DMS53 treated with DMSO at 0.1 percent for 48 hours (cell line): ENCODE measurements around the gene CASP2.
A peak's percentile ranks its signal among the peaks of the same experiment; 100 is the strongest.
"Not testable (repeated sequence)": the region's sequence is repeated elsewhere in the genome, so short reads cannot be mapped to it uniquely, and the experiment has no call there.

ENCODE experiments used
- DNase-seq: peaks from one replicate; lab custom pipeline; 2025; ENCODE audit not compliant: unreplicated experiment; lab: John Stamatoyannopoulos, UW

CASP2 gene

GRCh38 chr7:143289888-143290287 is 1.7 kb downstream of the CASP2 start:
- DNase-seq = not testable (repeated sequence)

DNA sequence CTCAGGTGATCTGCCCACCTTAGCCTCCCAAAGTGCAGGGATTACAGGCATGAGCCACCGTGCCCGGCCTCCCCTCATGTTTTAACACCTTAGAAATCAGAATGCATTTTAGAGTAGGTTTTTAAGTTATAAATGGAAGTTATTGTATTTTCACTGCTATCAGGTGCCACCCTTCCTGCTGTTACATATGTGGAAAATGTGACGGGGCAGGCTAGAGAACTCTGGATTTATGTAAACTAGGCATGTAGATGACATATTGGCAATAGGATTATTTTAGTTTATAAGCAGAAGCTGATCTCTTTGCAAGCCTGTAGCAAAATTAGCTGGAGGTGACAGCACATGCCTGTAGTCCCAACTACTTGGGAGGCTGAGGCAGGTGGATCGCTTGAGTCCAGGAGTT is 2.1 kb downstream of the CASP2 start:
- DNase-seq = no peak

GRCh38 chr7:143292876-143293275 is 4.7 kb downstream of the CASP2 start:
- DNase-seq = no peak

GRCh38 chr7:143295870-143296269 is 7.7 kb downstream of the CASP2 start:
- no peak for DNase-seq

GRCh38 chr7:143296686-143297085 is 8.5 kb downstream of the CASP2 start:
- DNase-seq = no peak

DNA sequence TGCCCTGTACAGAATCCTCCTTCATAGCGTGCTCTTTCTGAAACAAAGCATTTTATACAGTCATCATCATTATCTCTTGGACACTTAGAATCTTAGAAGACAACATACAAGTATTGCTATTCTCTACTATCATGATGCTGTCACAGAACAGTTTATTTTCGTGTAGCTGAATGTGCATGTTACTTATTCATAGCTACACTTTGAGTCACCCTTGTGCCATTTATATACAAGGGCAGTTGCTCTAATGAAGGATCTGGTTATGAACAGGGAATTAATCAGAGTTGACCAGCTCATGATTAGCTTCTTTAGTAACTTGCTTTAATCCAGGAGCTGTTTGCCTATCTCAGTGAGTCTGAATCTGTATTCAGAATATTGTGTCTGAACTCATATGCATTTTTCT is 11.2 kb downstream of the CASP2 start:
- no peak for DNase-seq

DNA sequence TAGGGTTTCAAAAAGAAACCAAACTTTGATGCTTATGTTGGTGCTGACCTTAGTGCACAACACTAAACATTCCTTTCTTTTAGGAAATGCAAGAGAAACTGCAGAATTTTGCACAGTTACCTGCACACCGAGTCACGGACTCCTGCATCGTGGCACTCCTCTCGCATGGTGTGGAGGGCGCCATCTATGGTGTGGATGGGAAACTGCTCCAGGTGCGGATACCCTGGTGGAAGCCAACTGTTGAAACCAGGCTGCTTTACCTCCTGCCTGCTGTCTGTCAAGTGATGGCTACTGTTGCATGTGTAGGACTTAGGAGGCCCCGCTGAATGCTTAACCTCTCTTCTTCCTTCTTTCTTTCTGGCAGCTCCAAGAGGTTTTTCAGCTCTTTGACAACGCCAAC is 11.7 kb downstream of the CASP2 start:
- DNase-seq = peak; percentile 43

GRCh38 chr7:143300959-143301935 is 13.1 kb downstream of the CASP2 start:
- no peak for DNase-seq

GRCh38 chr7:143303733-143304132 is 15.6 kb downstream of the CASP2 start:
- no peak for DNase-seq

DNA sequence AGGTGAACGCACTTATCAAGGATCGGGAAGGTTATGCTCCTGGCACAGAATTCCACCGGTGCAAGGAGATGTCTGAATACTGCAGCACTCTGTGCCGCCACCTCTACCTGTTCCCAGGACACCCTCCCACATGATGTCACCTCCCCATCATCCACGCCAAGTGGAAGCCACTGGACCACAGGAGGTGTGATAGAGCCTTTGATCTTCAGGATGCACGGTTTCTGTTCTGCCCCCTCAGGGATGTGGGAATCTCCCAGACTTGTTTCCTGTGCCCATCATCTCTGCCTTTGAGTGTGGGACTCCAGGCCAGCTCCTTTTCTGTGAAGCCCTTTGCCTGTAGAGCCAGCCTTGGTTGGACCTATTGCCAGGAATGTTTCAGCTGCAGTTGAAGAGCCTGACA is 16.8 kb downstream of the CASP2 start:
- DNase-seq = no peak

GRCh38 chr7:143305423-143306070 is 17.4 kb downstream of the CASP2 start:
- peak; percentile 79 for DNase-seq

- DNase-seq = no peak
Observed at GRCh38 chr7:143308632-143309031, 20.5 kb downstream of the CASP2 start.

- DNase-seq = no peak
Observed at GRCh38 chr7:143314127-143314526, 26.0 kb downstream of the CASP2 start.

DNA sequence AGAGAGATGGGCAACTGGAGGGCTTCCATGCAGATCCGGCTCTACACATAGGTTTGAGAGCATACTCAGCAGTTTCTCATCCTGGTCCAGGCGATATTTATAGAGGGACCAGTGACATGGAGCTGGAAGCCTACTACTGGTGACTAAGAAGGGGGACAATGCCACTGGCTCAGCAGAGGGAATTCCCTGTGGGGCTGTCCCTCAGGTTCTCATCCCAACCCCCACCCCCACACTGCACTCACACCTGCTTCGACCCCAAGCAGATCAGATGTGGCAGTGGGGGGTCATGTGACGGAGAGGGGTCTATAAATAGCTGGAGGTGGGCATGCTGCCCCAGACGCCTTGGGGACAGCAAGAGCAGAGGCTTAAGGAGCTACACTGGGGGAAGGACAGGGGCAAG is 27.6 kb downstream of the CASP2 start, which contains the start of gene CLCN1:
Gene CLCN1, plus strand, starts transcription at position 336 of the 400 bp plus-strand sequence. CDS start 102 bp downstream, outside the sequence.
- DNase-seq = no peak

DNA sequence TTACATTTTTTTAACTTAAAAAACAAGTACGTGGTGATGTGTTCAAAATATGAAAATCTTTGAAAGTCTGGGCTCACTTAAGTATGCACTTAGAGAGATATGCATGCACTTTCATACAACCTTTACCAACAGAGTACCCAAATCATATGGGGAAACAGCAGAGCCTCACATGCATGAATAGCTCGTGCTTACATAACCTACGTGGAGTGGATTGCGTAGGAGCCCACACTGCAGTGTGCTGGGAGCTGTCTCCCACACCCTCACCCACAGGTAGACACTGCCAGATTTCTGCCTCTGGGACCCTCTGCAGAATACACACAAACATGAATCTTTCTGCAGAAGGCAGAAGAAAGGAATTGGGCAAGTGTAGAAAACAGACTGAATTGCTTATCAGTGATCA is 28.3 kb downstream of the CASP2 start:
- DNase-seq = no peak

- no peak for DNase-seq
Observed at GRCh38 chr7:143318661-143319060, 30.5 kb downstream of the CASP2 start.

DNA sequence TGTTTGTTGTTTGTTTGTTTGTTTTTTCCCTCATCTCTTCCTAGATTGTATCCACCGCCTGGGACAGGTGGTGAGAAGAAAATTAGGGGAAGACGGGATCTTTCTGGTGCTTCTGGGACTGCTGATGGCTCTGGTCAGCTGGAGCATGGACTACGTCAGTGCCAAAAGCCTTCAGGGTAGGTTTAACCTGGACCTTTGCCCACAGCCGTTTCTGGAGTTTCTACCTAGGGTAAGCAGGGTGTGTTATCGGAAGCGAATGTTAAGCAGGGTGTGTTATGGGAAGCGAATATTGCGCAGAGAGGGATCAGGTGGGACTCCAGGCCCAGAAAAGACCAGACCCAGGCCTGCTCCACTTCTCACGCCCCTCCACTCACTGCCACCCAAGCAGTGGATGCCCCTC is 32.5 kb downstream of the CASP2 start:
- DNase-seq = no peak

DNA sequence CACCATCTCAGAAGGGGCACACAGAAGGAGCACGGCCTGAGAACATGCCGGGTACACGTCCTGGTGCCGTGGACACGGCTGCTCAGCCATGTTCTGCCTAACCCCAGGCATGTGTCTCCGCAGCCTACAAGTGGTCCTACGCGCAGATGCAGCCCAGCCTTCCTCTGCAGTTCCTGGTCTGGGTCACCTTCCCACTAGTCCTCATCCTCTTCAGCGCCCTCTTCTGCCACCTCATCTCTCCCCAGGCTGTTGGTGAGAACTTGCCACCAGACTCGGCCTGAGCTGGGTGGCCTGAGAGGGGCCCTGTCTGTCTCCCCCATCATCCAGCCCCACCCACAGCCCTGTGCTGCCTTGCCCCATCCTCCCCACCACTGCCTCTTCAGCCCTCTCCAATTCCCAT is 33.1 kb downstream of the CASP2 start:
- DNase-seq = no peak

- DNase-seq = no peak
Observed at GRCh38 chr7:143321734-143322133, 33.6 kb downstream of the CASP2 start.

GRCh38 chr7:143322760-143323633 is 34.8 kb downstream of the CASP2 start:
- DNase-seq = no peak

DNA sequence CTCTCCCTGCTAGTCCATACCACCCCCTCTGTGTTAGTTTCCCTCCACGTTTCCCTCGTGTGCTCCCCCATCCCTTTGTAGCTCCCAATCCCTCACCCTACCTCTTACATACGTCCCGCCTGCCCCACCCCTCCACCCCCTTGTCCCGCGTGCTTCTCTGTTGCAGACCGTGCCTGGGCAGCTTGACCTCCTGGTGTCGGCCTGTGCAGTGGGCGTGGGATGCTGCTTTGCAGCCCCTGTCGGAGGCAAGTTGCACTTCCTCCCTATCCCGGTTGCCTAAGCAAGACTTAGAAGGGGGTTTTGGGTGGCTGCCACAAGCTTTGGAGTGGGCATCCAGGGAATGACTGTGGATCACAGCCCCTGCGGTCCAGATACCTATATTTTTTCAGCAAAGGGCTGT is 35.5 kb downstream of the CASP2 start:
- DNase-seq = no peak
